UCSD-AML1 (cell line): ENCODE measurements around the gene ZKSCAN5.
"Not testable (repeated sequence)": the region's sequence is repeated elsewhere in the genome, so short reads cannot be mapped to it uniquely, and the experiment has no call there.

ENCODE experiments used
- DNase-seq: peaks from one replicate; lab custom pipeline; 2025; ENCODE audit not compliant: unreplicated experiment; lab: John Stamatoyannopoulos, UW

The ZKSCAN5 gene

DNA sequence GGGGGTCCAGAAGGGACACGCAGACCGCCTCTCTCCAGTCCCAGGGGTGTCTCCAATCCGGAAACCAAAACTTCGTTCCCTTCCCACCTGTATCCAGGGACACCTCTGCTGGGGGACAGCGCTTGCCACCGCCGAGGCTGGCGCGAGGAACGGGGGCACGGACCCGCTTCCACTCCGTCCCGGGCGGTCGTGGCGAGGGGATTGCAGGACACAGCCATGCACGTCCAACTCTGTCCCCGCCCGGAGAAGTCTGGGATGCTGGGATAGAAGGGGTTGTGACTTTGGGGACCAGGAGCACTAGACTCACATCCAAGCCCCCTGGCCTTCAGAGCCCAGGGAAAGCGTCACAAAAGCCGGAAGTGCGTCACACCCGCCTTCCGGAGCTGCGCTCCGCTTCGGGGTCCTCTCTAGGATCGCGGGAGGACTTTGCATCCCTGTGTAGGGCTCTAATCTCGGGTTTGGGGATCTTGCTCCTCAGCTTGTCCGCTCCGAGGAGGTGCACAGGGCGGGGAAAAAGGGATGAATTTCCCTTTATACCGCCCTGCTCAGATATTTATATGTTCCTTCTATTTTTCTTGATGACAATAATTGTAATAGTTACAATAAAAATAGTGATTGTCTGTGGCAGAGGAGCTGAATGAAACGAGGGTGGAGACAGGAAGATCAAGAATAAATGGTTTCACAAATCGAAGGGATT is 47.5 kb downstream of the ZKSCAN5 start, which contains the start of gene FAM200A:
FAM200A (minus strand) TSS at position 348 of the 697 bp plus-strand sequence. CDS start 3,707 bp downstream, outside the sequence.
- peak; percentile 78 for DNase-seq

DNA sequence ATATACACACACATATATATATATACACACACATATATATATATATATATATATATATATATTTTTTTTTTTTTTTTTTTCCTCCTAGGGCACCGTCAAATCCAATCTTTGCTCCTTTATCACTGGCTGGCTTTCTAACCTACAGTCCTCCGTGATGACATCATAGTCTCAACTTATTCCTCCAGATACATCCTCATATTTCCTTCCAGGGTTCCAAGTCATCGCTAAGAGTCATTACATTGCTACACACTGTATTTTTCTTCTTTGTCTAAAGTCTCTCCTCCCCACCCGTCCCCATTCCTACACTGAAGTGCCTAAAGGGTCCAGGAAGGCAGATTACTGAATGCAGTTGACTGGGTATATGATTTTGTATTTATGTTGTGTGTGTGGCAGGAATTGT is 48.6 kb downstream of the ZKSCAN5 start:
- no peak for DNase-seq

DNA sequence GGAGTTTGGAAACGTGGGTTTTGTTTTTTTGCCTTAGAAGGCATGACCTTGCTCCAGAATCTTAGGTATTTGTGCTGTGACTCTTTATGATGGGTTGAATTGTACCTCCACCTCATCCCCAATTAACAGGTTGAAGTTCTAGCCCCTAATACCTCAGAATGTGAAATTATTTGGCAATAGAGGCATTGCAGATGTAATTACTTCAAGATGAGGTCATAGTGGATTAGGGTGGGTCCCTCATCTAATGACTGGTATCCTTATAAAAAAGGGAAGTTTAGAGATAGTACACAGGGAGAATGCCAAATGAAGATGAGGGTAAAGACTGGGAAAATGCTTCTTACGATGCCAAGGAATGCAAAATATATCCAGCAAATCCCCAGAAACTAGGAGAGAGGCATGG is 50.5 kb downstream of the ZKSCAN5 start:
- no peak for DNase-seq

DNA sequence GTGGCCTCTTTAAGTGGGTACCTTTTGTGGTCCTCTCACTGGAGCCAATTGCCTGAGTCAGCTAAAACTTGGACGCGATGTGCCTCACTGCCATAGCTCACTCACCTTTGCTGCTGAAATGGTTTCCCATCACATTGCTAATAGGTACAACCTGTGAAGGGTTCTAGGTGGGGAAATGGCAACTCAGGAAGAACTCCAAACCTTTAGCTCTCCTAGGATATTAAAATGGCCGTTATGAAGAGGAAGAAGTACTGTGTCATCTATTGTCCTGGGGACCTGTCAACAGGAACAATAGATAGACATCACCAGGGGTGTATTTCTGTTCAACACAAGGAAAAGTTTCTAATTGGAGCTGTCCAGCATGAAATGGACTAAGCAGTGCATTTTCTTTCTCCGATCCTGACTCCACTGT is 52.7 kb downstream of the ZKSCAN5 start:
- DNase-seq = no peak

DNA sequence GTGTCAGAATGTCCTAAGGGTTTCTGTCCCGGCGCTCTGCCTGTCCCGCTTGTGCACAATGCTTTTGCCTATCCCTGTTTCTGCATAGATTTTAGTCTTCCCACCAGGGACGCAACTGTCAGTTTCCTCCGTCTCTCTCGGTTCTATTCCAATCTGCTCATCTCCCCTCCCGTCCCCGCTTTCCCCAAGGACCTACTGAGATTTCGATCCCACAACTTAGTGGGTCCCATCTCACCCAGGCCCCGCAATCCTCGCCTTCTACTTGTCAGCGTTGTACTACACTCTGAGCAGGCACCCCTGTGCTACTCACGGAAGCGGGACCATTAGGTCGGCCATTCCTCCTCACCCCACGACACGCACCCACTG is 53.5 kb downstream of the ZKSCAN5 start:
- DNase-seq = no peak

DNA sequence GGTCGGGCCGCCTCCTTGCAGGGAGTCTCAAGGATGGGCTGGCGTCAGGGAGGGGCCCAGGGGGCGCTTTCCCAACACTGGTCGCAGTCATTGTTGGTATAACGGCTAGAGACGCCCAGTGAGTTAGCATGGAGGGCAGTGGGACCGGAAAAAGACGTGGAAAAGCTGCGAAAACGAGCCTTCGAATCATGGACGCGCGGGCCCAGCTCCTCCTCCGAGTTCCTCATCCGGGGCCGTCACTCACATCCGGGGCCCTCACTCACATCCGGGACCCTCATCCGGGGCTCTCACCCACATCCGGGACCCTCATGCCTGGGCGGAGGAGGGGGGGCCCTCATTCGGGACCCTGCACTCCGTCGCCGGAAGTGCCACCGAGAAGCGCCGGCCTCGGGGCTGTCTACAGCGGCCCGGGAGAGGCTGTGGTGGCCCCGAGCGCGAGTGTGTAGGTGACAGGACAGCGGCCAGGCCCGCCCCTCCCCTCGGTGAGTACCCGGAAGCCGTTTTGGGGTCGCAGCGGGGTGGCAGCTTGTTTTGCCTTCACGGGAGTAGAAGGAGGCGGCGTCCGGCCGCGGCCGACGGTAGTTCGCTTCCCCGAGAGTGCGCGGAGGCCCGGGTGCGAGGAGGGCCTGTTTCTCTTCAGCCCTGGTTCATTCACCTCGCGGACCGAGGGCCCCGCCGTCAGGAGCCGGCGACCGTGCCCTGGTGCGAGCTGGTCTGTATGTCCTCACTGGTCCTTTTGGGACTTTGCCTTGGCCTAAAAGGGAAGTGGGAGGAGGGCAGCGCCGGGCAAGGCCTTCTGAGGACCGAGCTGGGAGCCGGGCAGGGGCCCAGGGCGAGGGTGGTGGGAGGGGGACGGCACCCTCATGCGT is 54.1 kb downstream of the ZKSCAN5 start, which contains the start of gene ZNF655:
ZNF655 (plus strand) TSS at position 337 of the 869 bp plus-strand sequence. CDS start 1,918 bp downstream, outside the sequence.
- DNase-seq = peak; percentile 81

DNA sequence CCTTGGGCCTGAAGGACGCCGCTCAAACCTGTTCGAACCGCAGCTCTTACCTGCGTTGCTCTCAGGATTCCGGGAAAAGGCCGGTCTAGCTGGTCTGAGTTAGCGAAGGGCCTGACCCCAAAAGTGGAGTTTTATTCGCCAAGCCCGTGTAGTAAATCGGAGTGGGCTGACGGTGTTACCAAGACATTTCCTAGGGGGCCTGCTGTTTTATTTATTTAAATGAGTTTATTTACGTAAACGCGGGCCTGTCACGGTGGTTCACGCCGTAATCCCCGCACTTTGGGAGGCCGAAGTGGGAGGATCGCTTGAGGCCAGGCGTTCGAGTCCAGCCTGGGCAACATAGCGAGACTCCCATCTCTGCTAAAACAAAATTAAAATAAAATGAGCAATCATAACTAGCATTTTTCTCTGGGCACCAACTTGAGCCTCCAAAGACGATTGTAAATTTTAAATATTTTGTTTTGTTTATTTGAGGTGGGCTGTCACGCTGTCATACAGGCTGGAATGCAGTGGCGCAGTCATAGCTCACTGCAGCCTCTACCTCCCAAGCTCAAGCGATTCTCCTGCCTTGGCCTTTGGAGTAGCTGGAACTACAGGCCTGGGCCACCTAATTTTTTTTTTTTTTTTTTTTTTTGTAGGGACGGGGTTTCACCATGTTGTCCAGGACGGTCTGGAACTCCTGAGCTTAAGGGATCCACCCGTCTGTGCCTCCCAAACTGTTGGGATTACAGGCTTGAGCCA is 54.9 kb downstream of the ZKSCAN5 start:
- DNase-seq = no peak

DNA sequence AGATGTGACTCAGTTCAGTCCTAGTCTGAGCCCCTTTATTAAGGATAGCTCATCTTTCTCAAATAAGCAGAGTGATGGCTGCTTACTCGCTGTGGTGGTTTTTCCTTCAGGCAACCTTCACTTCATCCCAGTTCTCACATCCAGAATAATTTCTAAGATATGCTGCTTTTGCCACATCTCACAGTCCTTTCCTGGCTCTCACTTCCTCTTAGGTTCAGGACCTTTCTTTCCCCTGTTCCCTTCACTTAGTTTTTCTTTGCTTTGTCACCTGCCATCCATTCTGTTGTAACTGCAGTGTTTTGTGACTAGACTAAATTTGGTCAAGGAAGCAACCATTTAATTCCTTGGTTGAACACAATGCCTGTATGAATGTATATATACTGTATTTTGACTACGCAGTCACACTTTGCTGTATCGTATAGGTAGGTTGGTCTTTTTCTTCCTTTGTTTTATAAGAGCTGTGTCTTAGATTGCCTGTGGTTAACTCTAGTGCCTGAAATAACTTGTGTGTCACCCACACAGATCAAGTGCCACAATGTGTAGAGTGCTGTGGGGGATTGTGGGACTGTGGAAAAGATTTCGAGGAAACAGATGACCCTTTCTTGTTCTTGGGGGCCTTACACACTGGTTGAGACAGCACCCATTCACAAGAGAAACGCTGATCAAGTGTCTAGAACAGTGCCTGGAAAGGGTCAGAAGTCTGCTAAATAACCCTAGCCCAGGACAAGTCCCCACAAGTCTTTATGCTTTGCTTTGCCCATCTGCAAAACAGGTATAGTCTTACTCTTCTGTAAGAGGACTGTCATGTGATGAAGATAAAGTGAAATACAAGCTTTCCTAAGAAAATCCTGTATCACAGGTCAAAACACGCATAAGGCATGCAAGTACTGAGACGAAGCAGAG is 56.6 kb downstream of the ZKSCAN5 start:
- no peak for DNase-seq

DNA sequence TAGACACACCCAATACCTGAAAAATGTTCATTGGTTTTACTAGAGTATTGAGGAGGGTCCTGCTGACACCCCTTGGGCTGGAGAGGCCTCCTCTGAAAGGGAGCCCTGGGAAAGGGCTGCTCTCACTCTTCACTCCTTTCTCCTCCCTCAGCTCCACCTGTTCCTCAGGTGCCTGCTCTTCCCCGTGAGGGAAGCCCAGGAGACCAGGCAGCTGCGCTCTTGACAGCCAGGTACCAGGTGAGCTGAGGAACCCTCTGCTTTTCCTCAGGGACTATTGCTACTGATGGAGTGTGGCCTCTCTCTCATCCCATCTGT is 57.2 kb downstream of the ZKSCAN5 start:
- DNase-seq = no peak

DNA sequence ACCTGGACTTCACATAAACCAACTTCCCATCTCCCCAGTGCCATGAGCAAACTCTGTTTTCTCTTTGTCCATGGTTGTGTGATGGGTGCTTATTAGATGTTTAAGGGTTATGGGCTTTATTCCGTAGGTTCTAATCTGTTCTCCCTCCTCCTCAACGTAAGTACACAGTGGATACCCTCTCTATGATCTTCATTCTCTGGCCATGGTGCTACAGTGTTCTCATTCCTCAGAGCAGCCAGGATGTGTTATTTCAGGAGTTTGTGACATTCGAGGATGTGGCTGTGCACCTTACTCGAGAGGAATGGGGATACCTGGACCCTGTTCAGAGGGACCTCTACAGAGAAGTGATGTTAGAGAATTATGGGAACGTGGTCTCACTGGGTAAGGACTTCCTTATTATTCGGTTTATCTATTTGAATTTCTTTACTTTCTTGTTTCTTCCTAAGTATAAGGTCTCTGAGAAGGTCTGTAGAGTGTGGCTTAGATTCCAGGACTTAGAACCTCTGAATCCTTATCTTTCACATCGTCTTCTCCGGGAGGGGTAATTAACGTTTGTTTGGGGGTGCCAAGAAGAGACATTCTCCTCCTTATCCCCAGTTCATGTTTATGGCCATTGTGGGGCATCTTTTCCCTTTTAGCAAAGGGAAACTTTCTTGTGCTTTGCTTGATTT is 57.8 kb downstream of the ZKSCAN5 start:
- no peak for DNase-seq

DNA sequence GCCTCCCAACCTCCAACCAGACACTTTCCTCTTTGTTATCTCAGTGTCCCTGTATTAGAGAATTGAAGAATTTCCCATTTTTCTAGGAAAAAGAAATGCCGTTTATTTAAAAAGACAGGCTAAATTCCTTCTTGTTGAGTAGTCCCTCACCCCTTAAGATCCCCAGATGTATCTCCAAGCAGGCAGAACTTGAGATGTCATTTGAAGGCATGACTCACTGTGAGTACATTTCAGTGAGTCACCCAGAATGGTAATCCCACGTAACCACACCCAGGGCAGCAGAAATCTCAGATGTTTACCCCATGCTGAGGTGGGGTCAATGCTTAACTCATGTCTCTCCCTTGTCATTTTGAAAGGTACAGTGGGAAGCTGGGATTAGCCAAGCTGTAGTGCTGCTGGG is 58.4 kb downstream of the ZKSCAN5 start:
- no peak for DNase-seq

DNA sequence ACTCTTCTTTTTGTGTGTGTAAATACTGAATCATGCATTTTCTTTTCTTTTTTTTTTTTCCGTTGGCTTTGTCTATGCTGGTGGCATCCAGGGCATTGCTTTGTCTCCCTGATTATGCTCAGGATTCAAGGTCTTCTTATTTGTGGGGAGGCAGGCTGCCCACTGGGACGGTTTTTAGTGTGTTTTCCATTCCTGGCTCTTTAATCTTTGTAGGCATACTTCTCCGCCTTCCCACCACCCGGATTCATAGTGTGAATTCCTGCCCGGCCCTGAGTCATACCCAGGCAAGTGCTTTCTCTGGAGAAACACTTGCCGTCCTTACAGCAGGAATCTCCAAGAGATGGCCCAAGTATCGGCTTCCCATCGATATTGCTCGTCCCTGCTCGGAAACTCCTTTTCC is 59.2 kb downstream of the ZKSCAN5 start:
- DNase-seq = no peak

DNA sequence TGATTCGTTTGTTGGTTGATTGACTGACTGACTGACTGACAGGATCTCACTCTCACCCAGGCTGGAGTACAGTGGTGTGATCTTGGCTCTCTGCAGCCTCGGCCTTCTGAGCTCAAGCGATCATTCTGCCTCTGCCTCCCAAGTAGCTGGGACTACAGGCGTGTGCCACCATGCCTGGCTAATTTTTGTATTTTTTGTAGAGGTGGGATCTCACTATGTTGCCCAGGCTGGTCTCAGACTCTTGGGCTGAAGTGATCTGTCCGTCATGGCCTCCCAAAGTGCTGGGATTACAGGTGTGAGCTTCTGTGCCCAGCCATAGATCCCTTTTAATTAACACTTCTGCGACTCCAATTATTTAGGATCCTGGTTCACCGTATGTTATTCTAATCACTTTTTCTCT is 64.3 kb downstream of the ZKSCAN5 start:
- not testable (repeated sequence) for DNase-seq

DNA sequence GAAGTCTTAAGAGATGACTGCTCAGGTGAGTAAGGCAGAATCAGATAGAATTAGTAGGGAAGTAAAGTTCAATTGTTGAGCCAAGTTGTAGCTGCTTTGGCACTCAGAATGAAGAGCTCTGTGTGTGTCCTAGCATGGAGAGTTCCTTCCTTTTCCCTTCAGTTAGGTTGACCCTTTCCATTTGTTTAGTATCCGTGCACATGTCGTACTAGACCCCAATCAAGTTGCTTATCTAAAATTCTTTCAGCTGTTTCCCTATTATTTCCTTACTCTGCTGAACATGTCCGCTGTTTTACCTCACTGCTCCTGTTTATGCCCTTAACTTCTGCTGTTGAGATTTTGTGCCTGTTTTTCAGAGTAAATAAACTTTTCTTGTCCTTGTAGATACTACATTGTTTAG is 67.3 kb downstream of the ZKSCAN5 start:
- no peak for DNase-seq

DNA sequence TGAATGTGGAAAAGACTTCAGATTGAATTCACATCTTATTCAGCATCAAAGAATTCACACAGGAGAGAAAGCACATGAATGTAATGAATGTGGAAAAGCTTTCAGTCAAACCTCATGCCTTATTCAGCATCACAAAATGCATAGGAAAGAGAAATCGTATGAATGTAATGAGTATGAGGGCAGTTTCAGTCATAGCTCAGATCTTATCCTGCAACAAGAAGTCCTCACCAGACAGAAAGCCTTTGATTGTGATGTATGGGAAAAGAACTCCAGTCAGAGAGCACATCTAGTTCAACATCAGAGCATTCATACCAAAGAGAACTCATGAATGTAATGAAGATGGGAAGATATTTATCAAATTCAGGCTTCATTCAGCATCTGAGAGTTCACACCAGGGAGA is 68.8 kb downstream of the ZKSCAN5 start:
- no peak for DNase-seq

DNA sequence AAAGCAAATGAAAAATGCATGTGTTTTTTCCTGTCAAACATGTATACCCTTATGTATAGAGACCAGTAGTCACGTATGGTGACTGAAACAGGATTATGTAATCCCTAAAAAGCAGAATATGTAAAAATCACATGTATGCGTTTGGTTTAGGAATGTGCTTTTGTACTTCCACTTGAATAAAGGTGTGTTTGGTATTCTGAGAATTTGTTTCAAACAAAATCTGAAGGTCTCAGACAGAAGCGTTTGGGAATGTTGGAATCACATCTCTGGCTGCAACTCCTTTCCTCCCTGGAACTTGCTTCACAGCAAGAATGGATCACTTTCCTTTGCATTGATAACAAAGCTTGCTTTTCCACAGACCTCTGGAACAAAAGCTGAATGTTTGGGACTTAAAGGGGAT is 71.8 kb downstream of the ZKSCAN5 start:
- no peak for DNase-seq

DNA sequence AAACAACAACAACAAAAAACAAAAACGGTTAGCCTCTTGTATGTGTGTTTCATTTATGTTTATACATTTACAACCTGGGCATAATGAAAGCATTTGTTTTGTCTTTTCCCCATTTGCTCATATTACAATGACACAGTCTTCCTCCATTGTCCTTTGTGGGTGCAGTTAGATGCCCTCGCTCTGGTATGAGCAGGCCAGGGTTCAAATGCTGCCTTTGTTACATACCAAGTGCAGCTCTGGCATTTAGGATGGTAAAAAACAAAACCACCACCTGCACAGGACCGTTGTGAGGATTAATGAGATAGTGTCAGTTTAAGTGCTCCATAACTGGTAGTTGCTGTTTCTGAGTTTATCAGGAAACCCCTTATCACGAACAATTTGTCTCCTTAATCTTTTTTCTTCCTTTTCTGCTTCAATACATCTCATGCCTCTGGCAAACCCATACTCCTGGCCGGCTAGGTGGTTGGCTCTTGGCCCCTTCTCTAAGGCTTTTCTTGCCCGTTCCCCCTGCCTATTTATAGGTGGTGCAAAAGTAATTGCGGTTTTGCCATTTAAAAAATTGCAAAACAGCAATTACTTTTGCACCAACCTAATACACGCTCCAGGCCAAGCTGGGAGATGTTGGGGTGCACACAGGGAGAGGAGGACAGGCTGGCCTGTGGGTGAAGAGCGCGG is 75.0 kb downstream of the ZKSCAN5 start:
- DNase-seq = no peak

DNA sequence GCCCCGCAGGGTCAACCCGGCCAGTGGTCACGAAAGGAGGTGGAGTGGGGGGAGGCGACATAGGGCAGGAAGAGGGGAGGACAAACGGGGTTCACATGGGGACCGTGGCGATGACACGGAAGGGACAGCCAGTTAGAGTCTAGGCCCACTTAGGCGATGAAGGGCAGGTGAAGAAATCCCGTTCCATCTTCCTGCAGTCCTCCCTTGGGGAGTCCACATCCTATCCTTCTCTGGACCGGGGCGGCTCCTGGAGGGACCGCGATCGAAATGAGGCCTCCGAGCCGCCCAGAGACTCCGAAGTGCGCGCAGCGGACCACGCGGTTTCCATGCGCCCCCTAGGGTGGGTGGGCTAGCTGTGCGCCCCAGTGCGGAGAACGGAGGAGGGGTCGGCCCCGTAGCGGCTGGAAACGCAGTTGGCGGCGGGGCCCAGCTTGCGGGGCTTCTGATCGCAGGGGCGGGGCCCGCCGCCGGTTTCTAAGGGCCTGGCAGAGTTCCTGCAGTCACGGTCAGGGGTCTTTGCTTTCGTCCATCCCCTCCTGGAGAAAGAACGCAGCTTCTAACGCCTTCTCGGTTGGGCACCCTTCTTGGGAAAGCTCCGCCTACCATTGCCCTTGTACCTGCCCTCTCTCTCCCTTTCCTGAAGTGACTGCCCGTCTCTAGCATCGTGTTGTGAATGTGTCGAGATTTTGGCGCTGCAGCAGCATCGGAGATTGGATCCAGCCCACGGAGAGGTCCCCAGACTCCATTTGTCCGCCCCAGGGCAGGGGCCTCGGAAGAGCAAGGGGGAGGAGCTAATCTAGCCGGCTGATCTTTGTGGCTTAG is 75.7 kb downstream of the ZKSCAN5 start:
- DNase-seq = no peak
